Measurements from ENCODE around the gene PRDM11. TPM values are rescaled to one million over a fixed set of nuclear protein-coding genes. Genes with fewer than 3 reads are reported as not detected.

PRDM11 gene
- 1 to 10 TPM; 6.5 to 7.3 TPM for total RNA-seq

GRCh38 chr11:45146072-45147016, at the start of gene PRDM11:
TSS of gene PRDM11 (plus strand) at chr11:45146639. CDS start at chr11:45181767, 35,128 bp downstream.
- DNase-seq = no peak
- H3K27ac Mint-ChIP-seq = peak within 1 kb of the TSS; percentile 79
- peaks cover 19% of the 10 kb centered on the region for H3K4me1 Mint-ChIP-seq
- POLR2A ChIA-PET = no interaction called here
- H3K27me3 Mint-ChIP-seq = peaks cover 23% of the 10 kb centered on the region
- peak within 1 kb of the TSS; percentile 86 for H3K4me3 Mint-ChIP-seq
- peaks cover 5% of the 10 kb centered on the region for H3K36me3 Mint-ChIP-seq
- H3K9me3 Mint-ChIP-seq = peaks cover 2% of the 10 kb centered on the region
- ATAC-seq (ENCODE audit: low read depth) = peak; percentile 41

- no peaks in the 10 kb centered on the region for H3K36me3 Mint-ChIP-seq
- H3K27me3 Mint-ChIP-seq = peaks cover 19% of the 10 kb centered on the region
- H3K4me3 Mint-ChIP-seq = no peak overlapping the region
- POLR2A ChIA-PET = no interaction called here
- H3K27ac Mint-ChIP-seq = no peak overlapping the region
- no peaks in the 10 kb centered on the region for H3K9me3 Mint-ChIP-seq
- ATAC-seq (ENCODE audit: low read depth) = no peak
- peak; percentile 59 for DNase-seq
- H3K4me1 Mint-ChIP-seq = peaks cover 20% of the 10 kb centered on the region
Observed at GRCh38 chr11:45097721-45098493, 48.5 kb upstream of the PRDM11 start.

DNA sequence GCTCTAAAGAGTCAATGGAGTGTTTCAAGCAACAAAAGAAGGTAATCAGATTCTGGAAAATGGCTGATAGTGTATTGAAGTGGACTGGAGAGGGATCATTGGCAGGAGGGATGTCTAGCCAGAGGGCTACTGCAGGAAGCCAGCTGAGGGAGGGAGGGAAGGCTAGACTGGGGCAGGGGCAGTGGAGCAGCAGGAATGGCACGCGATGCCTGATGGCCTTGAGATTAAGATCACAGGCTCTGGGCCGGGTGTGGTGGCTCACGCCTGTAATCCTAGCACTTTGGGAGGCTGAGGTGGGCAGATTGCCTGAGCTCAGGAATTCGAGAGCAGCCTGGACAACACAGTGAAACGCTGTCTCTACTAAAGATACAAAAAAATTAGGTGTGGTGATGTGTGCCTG, 47.5 kb upstream of the PRDM11 start:
- Mint-ChIP-seq H3K27me3 (peaks cover 19% of the 10 kb centered on the region), H3K27ac (no peak overlapping the region), H3K4me1 (peaks cover 13% of the 10 kb centered on the region), H3K36me3 (no peaks in the 10 kb centered on the region), H3K4me3 (no peak overlapping the region), H3K9me3 (no peaks in the 10 kb centered on the region)
- DNase-seq (no peak), ATAC-seq (ENCODE audit: low read depth) (no peak)
- POLR2A ChIA-PET = no interaction called here

- Mint-ChIP-seq H3K9me3 (no peaks in the 10 kb centered on the region), H3K36me3 (no peaks in the 10 kb centered on the region), H3K27me3 (peaks cover 17% of the 10 kb centered on the region), H3K27ac (no peak overlapping the region), H3K4me1 (peaks cover 11% of the 10 kb centered on the region), H3K4me3 (no peak overlapping the region)
- POLR2A ChIA-PET = no interaction called here
- ATAC-seq (ENCODE audit: low read depth) (no peak), DNase-seq (no peak)
Observed at GRCh38 chr11:45100339-45100738, 46.1 kb upstream of the PRDM11 start.

DNA sequence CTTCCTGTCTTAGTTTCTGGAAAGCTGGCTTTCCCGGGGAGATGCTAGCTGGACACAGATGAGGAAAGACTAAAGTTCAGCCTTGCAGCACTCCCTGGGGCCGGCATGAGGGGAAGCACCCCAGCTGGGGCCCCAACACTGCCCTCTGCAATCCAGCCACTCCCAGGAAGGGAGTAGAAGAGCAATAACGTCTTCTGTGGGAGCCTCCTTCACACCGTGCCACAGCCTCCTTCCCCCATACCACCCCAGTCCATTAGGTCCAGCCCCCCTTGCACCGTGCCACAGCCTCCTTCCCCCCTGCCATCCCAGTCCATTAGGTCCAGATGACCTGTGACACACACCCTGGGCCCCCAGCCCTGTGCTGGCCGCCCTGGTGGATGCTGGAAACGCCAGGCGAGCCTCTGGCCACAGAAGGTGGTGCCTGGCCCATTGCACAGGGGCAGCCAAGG, 44.1 kb upstream of the PRDM11 start:
- H3K9me3 Mint-ChIP-seq = no peaks in the 10 kb centered on the region
- H3K4me3 Mint-ChIP-seq = no peak overlapping the region
- ATAC-seq (ENCODE audit: low read depth) (peak; percentile 8), DNase-seq (peak; percentile 51)
- H3K27ac Mint-ChIP-seq = peak overlapping the region; percentile 82
- POLR2A ChIA-PET = interaction anchor here (1.7 to 4.9 kb wide), 2 partner anchors 22 to 165 kb away, joined by 7 to 29 read pairs; no protein-coding TSS in a partner anchor
- H3K27me3 Mint-ChIP-seq = peaks cover 16% of the 10 kb centered on the region
- H3K36me3 Mint-ChIP-seq = no peaks in the 10 kb centered on the region
- peaks cover 11% of the 10 kb centered on the region for H3K4me1 Mint-ChIP-seq

GRCh38 chr11:45102810-45103621, 43.4 kb upstream of the PRDM11 start:
- H3K27me3 Mint-ChIP-seq = peaks cover 16% of the 10 kb centered on the region
- ATAC-seq (ENCODE audit: low read depth) (peak; percentile 100), DNase-seq (peak; percentile 75)
- no peaks in the 10 kb centered on the region for H3K36me3 Mint-ChIP-seq
- H3K27ac Mint-ChIP-seq = peak overlapping the region; percentile 82
- no peaks in the 10 kb centered on the region for H3K9me3 Mint-ChIP-seq
- peaks cover 11% of the 10 kb centered on the region for H3K4me1 Mint-ChIP-seq
- POLR2A ChIA-PET = interaction anchor here (0.6 to 4.9 kb wide), 5 partner anchors 23 to 177 kb away, joined by 3 to 29 read pairs (median 7); no protein-coding TSS in a partner anchor
- peak overlapping the region; percentile 76 for H3K4me3 Mint-ChIP-seq

GRCh38 chr11:45104006-45104789, 42.2 kb upstream of the PRDM11 start:
- no peak for ATAC-seq (ENCODE audit: low read depth)
- Mint-ChIP-seq H3K27me3 (peaks cover 12% of the 10 kb centered on the region), H3K9me3 (no peaks in the 10 kb centered on the region), H3K27ac (no peak overlapping the region), H3K36me3 (no peaks in the 10 kb centered on the region), H3K4me3 (no peak overlapping the region), H3K4me1 (peaks cover 11% of the 10 kb centered on the region)
- POLR2A ChIA-PET = interaction anchor here (1.6 to 4.9 kb wide), 5 partner anchors 24 to 177 kb away, joined by 4 to 29 read pairs (median 7); no protein-coding TSS in a partner anchor
- DNase-seq = no peak

DNA sequence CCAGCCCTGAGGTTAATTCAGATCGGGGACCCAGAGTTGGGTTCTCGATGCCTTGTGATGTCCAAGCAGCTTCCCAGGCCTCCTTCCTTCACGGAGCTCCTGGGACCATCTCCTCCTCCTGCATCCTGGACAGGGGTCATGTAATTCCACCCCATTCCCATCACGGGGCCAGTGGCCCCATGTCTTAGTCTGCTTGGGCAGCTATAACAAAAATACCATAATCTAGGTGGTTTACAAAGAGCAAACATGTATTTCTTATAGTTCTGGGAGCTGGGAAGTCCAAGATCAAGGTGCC, 41.7 kb upstream of the PRDM11 start:
- ATAC-seq (ENCODE audit: low read depth) = no peak
- H3K4me1 Mint-ChIP-seq = peaks cover 11% of the 10 kb centered on the region
- no peaks in the 10 kb centered on the region for H3K9me3 Mint-ChIP-seq
- no peak for DNase-seq
- H3K27me3 Mint-ChIP-seq = peaks cover 14% of the 10 kb centered on the region
- H3K36me3 Mint-ChIP-seq = no peaks in the 10 kb centered on the region
- POLR2A ChIA-PET = interaction anchor here (2.1 to 4.9 kb wide), 3 partner anchors 168 to 178 kb away, joined by 6 to 29 read pairs (median 11); no protein-coding TSS in a partner anchor
- H3K4me3 Mint-ChIP-seq = no peak overlapping the region
- H3K27ac Mint-ChIP-seq = no peak overlapping the region

DNA sequence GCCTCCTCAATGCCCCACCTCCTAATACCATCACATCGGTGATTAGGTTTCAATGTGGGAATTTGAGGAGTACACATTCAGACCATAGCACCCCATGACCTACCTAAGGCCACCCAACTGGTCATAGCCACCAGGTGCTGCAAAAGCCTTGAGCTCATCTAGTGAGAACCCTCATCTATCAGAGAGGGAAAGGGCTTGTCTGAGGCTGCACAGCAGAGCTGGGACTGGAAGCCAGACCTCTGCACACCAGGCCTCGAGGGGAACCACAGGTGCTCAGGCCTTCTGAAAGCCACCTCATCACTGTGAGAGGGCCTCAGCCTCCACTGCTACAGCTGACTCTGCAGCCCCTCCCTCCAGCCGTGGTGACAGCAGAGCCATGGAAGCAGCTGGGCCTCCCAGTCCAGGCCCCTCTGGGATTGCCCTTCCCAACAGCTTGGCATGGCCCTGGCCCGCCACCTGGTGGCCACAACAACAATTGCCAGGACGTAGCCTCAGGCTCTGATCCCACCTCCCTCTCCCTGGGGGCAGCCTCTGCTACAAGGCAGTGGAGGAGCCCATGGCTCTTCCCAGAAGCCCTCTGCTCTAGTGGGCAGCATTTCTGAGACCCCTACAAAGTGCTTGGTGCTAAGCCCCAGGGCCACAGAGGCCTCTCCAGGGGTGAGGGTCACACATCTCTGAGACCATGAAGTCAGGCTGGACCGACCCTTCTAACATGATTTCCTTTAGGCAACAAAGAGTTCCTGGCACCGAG, 41.0 kb upstream of the PRDM11 start:
- POLR2A ChIA-PET = interaction anchor here (2.1 to 4.9 kb wide), 3 partner anchors 168 to 178 kb away, joined by 6 to 29 read pairs (median 11); no protein-coding TSS in a partner anchor
- Mint-ChIP-seq H3K4me1 (peaks cover 11% of the 10 kb centered on the region), H3K4me3 (no peak overlapping the region), H3K36me3 (no peaks in the 10 kb centered on the region), H3K9me3 (no peaks in the 10 kb centered on the region), H3K27ac (no peak overlapping the region), H3K27me3 (peaks cover 13% of the 10 kb centered on the region)
- ATAC-seq (ENCODE audit: low read depth) (peak; percentile 17), DNase-seq (peak; percentile 76)

DNA sequence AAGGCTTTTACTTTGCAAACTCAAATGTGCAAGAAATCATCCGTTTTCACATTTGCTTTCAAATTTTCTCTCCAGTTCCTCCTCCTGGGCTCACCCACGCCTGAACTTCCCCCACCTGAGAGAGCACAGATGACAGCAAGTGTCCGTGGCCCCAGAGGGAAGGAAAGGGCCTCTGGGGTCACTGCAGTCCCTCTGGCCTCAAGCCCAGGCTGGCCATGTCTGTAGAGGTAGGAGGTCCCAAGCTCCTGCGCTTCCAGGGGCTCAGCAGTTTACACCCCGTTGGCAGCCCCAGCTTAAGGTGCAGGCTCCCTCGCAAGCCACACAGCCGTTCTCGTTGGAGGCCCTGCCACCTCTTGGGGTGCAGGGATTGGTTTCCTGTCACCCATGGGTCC, 40.5 kb upstream of the PRDM11 start:
- DNase-seq (no peak), ATAC-seq (ENCODE audit: low read depth) (no peak)
- no peak overlapping the region for H3K4me3 Mint-ChIP-seq
- H3K27me3 Mint-ChIP-seq = peaks cover 8% of the 10 kb centered on the region
- H3K27ac Mint-ChIP-seq = no peak overlapping the region
- H3K36me3 Mint-ChIP-seq = no peaks in the 10 kb centered on the region
- peaks cover 11% of the 10 kb centered on the region for H3K4me1 Mint-ChIP-seq
- POLR2A ChIA-PET = interaction anchor here (3.0 to 4.9 kb wide), 2 partner anchors 169 to 179 kb away, joined by 11 to 29 read pairs; no protein-coding TSS in a partner anchor
- H3K9me3 Mint-ChIP-seq = no peaks in the 10 kb centered on the region

- Mint-ChIP-seq H3K4me3 (no peak overlapping the region), H3K4me1 (peaks cover 11% of the 10 kb centered on the region), H3K27ac (no peak overlapping the region), H3K9me3 (no peaks in the 10 kb centered on the region), H3K27me3 (peaks cover 6% of the 10 kb centered on the region), H3K36me3 (no peaks in the 10 kb centered on the region)
- ATAC-seq (ENCODE audit: low read depth) = no peak
- POLR2A ChIA-PET = interaction anchor here (3.0 to 4.9 kb wide), 2 partner anchors 169 to 179 kb away, joined by 11 to 29 read pairs; no protein-coding TSS in a partner anchor
- no peak for DNase-seq
Observed at GRCh38 chr11:45106440-45106839, 40.0 kb upstream of the PRDM11 start.

Data from activated naive CD8-positive, alpha-beta T cell treated with anti-CD3 and anti-CD28 coated beads, Interleukin-2, amount 10 ng/mL, durations not matched to agents 7 days and 5 days (primary cell).